NCI-H1694 (cell line): Measurements from ENCODE around the gene AKAP6.

Experiments
- DNase-seq: peaks from one replicate; lab custom pipeline; 2025; lab: John Stamatoyannopoulos, UW

The AKAP6 gene

GRCh38 chr14:32534145-32534544, 205.0 kb downstream of the AKAP6 start:
- DNase-seq, result no peak

- DNase-seq, result no peak
Observed at GRCh38 chr14:32536175-32536574, 207.1 kb downstream of the AKAP6 start.

GRCh38 chr14:32537166-32537565, 208.1 kb downstream of the AKAP6 start:
- no peak for DNase-seq

- no peak for DNase-seq
Observed at GRCh38 chr14:32542507-32542906, 213.4 kb downstream of the AKAP6 start.

- no peak for DNase-seq
Observed at GRCh38 chr14:32545095-32545494, 216.0 kb downstream of the AKAP6 start.

- no peak for DNase-seq
Observed at GRCh38 chr14:32545506-32546210, 216.6 kb downstream of the AKAP6 start.

- DNase-seq, result no peak
Observed at GRCh38 chr14:32546246-32546645, 217.1 kb downstream of the AKAP6 start.

GRCh38 chr14:32552766-32553165, 223.7 kb downstream of the AKAP6 start:
- no peak for DNase-seq

GRCh38 chr14:32559048-32559447, 229.9 kb downstream of the AKAP6 start:
- DNase-seq, result no peak

- no peak for DNase-seq
Observed at GRCh38 chr14:32559590-32559989, 230.5 kb downstream of the AKAP6 start.

GRCh38 chr14:32560209-32560857, 231.2 kb downstream of the AKAP6 start:
- peak; percentile 80 for DNase-seq

- DNase-seq, result no peak
Observed at GRCh38 chr14:32561520-32561919, 232.4 kb downstream of the AKAP6 start.

- no peak for DNase-seq
Observed at GRCh38 chr14:32564596-32564995, 235.5 kb downstream of the AKAP6 start.

GRCh38 chr14:32565256-32565655, 236.2 kb downstream of the AKAP6 start:
- peak; percentile 54 for DNase-seq

- no peak for DNase-seq
Observed at GRCh38 chr14:32567543-32568384, 238.7 kb downstream of the AKAP6 start.

GRCh38 chr14:32571551-32571950, 242.5 kb downstream of the AKAP6 start:
- no peak for DNase-seq

- DNase-seq, result no peak
Observed at GRCh38 chr14:32571995-32572866, 243.1 kb downstream of the AKAP6 start.

GRCh38 chr14:32572867-32573150, 243.7 kb downstream of the AKAP6 start:
- no peak for DNase-seq

GRCh38 chr14:32574269-32574668, 245.2 kb downstream of the AKAP6 start:
- DNase-seq, result no peak

- DNase-seq, result peak; percentile 63
Observed at GRCh38 chr14:32576088-32576795, 247.1 kb downstream of the AKAP6 start.

- DNase-seq, result no peak
Observed at GRCh38 chr14:32576977-32577376, 247.9 kb downstream of the AKAP6 start.
